Urinary bladder (tissue), 4 donors: ENCODE measurements around the gene SPZ1. TPM values are rescaled to one million over a fixed set of nuclear protein-coding genes. Genes with fewer than 3 reads are reported as not detected.
"Not testable (repeated sequence)": the region's sequence is repeated elsewhere in the genome, so short reads cannot be mapped to it uniquely, and the experiment has no call there.

Experiments
- DNase-seq: peaks from one replicate; pipeline ENCODE4 v3.0.0-alpha.2; 2015; ENCODE audit errors: extremely low spot score
- H3K27ac ChIP-seq: one replicate; pipeline ENCODE4 v1.5.1; 2013; ENCODE audit warnings: low read depth, mild to moderate bottlenecking, moderate library complexity
- H3K36me3 ChIP-seq: one replicate; pipeline ENCODE4 v1.6.1; 2013; ENCODE audit warnings: mild to moderate bottlenecking, moderate library complexity; ENCODE audit not compliant: insufficient read depth
- H3K4me1 ChIP-seq: one replicate; pipeline ENCODE4 v1.6.1; 2013; ENCODE audit warnings: mild to moderate bottlenecking, moderate library complexity; ENCODE audit not compliant: insufficient read depth
- H3K4me3 ChIP-seq: one replicate; pipeline ENCODE4 v1.5.1; 2013; ENCODE audit warnings: low read depth, low read length
- WGBS: extraction: QIAGEN DNeasy Blood & Tissue Kit; methylation state at CpG from one replicate; pipeline ENCODE4 v1.1.7; 2013; 5-methylcytosine and 5-hydroxymethylcytosine counted together
- polyA plus RNA-seq: library from polyadenylated mRNA; stranded (reverse); fragments of 200-250 nt; gene quantifications from one replicate; pipeline ENCODE4 v1.2.3, GENCODE V29; 2013
- total RNA-seq: library from RNA; depleted of rRNA; stranded (reverse); fragments of >200 nt; gene quantifications from one replicate; pipeline ENCODE4 v1.2.3, GENCODE V29; 2014
- donor health status: healthy with polysubstance abuse.
- donor health status: healthy.

Gene SPZ1
- total RNA-seq (not detected), polyA plus RNA-seq (not detected)

- 94% methylated on average over 2 of the region's 2 CpGs for WGBS
- Histone ChIP-seq H3K27ac (no peak within 1 kb of the TSS), H3K36me3 (no peaks in the 10 kb centered on the region), H3K4me3 (no peak within 1 kb of the TSS), H3K4me1 (no peaks in the 10 kb centered on the region)
- no peak for DNase-seq
Measured at GRCh38 chr5:80319702-80320101, at the start of gene SPZ1. Gene SPZ1 (plus strand): TSS chr5:80320002. CDS start chr5:80320216, 214 bp downstream.

- not testable (repeated sequence) for H3K36me3 ChIP-seq, DNase-seq, H3K4me1 ChIP-seq, H3K4me3 ChIP-seq, H3K27ac ChIP-seq
- WGBS, result 93% methylated on average over 2 of the region's 2 CpGs
Measured at GRCh38 chr5:80270543-80270942, 49.3 kb upstream of the SPZ1 start.

- no peaks in the 10 kb centered on the region for H3K36me3 ChIP-seq
- no peaks in the 10 kb centered on the region for H3K4me1 ChIP-seq
- H3K27ac ChIP-seq, result no peak overlapping the region
- no peak overlapping the region for H3K4me3 ChIP-seq
- WGBS, result 92% methylated on average over 2 of the region's 2 CpGs
- DNase-seq, result no peak
Measured at GRCh38 chr5:80275347-80275746, 44.5 kb upstream of the SPZ1 start.

- no peaks in the 10 kb centered on the region for H3K4me1 ChIP-seq
- H3K27ac ChIP-seq, result no peak overlapping the region
- DNase-seq, result no peak
- H3K4me3 ChIP-seq, result no peak overlapping the region
- H3K36me3 ChIP-seq, result no peaks in the 10 kb centered on the region
Measured at GRCh38 chr5:80276186-80276585, 43.6 kb upstream of the SPZ1 start.

- Histone ChIP-seq H3K36me3 (no peaks in the 10 kb centered on the region), H3K27ac (no peak overlapping the region), H3K4me3 (no peak overlapping the region), H3K4me1 (no peaks in the 10 kb centered on the region)
- no peak for DNase-seq
- 47% methylated on average over 2 of the region's 2 CpGs for WGBS
Measured at GRCh38 chr5:80277191-80277590, 42.6 kb upstream of the SPZ1 start.

- DNase-seq, result no peak
- Histone ChIP-seq H3K27ac (no peak overlapping the region), H3K4me1 (no peaks in the 10 kb centered on the region), H3K4me3 (no peak overlapping the region), H3K36me3 (no peaks in the 10 kb centered on the region)
- 59% methylated on average over 3 of the region's 3 CpGs for WGBS
Measured at GRCh38 chr5:80282054-80282453, 37.7 kb upstream of the SPZ1 start.

GRCh38 chr5:80283360-80283759 lies 36.4 kb upstream of the SPZ1 start:
- DNase-seq, result no peak
- no peaks in the 10 kb centered on the region for H3K4me1 ChIP-seq
- no peaks in the 10 kb centered on the region for H3K36me3 ChIP-seq
- 60% methylated on average over 1 of the region's 1 CpG for WGBS
- no peak overlapping the region for H3K27ac ChIP-seq
- no peak overlapping the region for H3K4me3 ChIP-seq

- Histone ChIP-seq H3K4me1 (no peaks in the 10 kb centered on the region), H3K4me3 (no peak overlapping the region), H3K36me3 (no peaks in the 10 kb centered on the region), H3K27ac (no peak overlapping the region)
- DNase-seq, result no peak
- 57% methylated on average over 2 of the region's 2 CpGs for WGBS
Measured at GRCh38 chr5:80284720-80285119, 35.1 kb upstream of the SPZ1 start.

GRCh38 chr5:80288177-80288576 lies 31.6 kb upstream of the SPZ1 start:
- Histone ChIP-seq H3K4me1 (no peaks in the 10 kb centered on the region), H3K36me3 (no peaks in the 10 kb centered on the region), H3K4me3 (no peak overlapping the region), H3K27ac (no peak overlapping the region)
- no peak for DNase-seq
- 96% methylated on average over 2 of the region's 2 CpGs for WGBS

GRCh38 chr5:80289320-80289719 lies 30.5 kb upstream of the SPZ1 start:
- Histone ChIP-seq H3K4me1 (no peaks in the 10 kb centered on the region), H3K27ac (no peak overlapping the region), H3K4me3 (no peak overlapping the region), H3K36me3 (no peaks in the 10 kb centered on the region)
- DNase-seq, result no peak
- 96% methylated on average over 2 of the region's 2 CpGs for WGBS

GRCh38 chr5:80291761-80292160 lies 28.0 kb upstream of the SPZ1 start:
- WGBS, result 79% methylated on average over 8 of the region's 8 CpGs
- no peak for DNase-seq
- Histone ChIP-seq H3K36me3 (no peaks in the 10 kb centered on the region), H3K4me1 (no peaks in the 10 kb centered on the region), H3K27ac (no peak overlapping the region), H3K4me3 (no peak overlapping the region)

- H3K36me3 ChIP-seq, result no peaks in the 10 kb centered on the region
- DNase-seq, result no peak
- H3K27ac ChIP-seq, result no peak overlapping the region
- H3K4me3 ChIP-seq, result no peak overlapping the region
- 32% methylated on average over 6 of the region's 6 CpGs for WGBS
- no peaks in the 10 kb centered on the region for H3K4me1 ChIP-seq
Measured at GRCh38 chr5:80296121-80296520, 23.7 kb upstream of the SPZ1 start.

- H3K36me3 ChIP-seq, result no peaks in the 10 kb centered on the region
- no peak for DNase-seq
- H3K27ac ChIP-seq, result no peak overlapping the region
- H3K4me3 ChIP-seq, result no peak overlapping the region
- WGBS, result 95% methylated on average over 8 of the region's 8 CpGs
- no peaks in the 10 kb centered on the region for H3K4me1 ChIP-seq
Measured at GRCh38 chr5:80299601-80300000, 20.2 kb upstream of the SPZ1 start.

- Histone ChIP-seq H3K36me3 (no peaks in the 10 kb centered on the region), H3K4me1 (no peaks in the 10 kb centered on the region), H3K27ac (no peak overlapping the region), H3K4me3 (no peak overlapping the region)
- 87% methylated on average over 8 of the region's 8 CpGs for WGBS
- DNase-seq, result no peak
Measured at GRCh38 chr5:80300125-80300524, 19.7 kb upstream of the SPZ1 start.

GRCh38 chr5:80300796-80301195 lies 19.0 kb upstream of the SPZ1 start:
- H3K4me1 ChIP-seq, H3K4me3 ChIP-seq, DNase-seq, H3K36me3 ChIP-seq, H3K27ac ChIP-seq: not testable (repeated sequence)
- WGBS, result 95% methylated on average over 19 of the region's 27 CpGs
